Cardiac fibroblast (primary cell): Measurements from ENCODE around the gene CNIH1.
"Not testable (repeated sequence)": the region's sequence is repeated elsewhere in the genome, so short reads cannot be mapped to it uniquely, and the experiment has no call there.

Experiments used
- DNase-seq, 2 donors: peaks; one replicate each; pipeline versions ENCODE4 v3.0.0 to v3.0.0-alpha.2; 2010; ENCODE audit warnings: low read depth in 2 of 2
- H3K4me3 ChIP-seq, 2 donors: replicated peaks in 1 of 2; 1 replicate in 1 of 2; 2 replicates in 1 of 2; pipeline ENCODE4 v1.5.1; 2011; ENCODE audit warnings: low read depth in 2 of 2, low read length in 2 of 2, mild to moderate bottlenecking in 2 of 2, moderate library complexity in 1 of 2
- CTCF ChIP-seq: IDR thresholded peaks from one replicate; pipeline ENCODE4 v1.5.1; 2011; ENCODE audit warnings: low read depth, mild to moderate bottlenecking, low read length, inconsistent platforms

Gene CNIH1

GRCh38 chr14:54395716-54396115 lies 45.5 kb downstream of the CNIH1 start:
- no peak overlapping the region for H3K4me3 ChIP-seq
- DNase-seq = no peak
- no peak for TF ChIP-seq CTCF

GRCh38 chr14:54395284-54395683 lies 45.9 kb downstream of the CNIH1 start:
- DNase-seq = no peak
- TF ChIP-seq CTCF = no peak
- H3K4me3 ChIP-seq = no peak overlapping the region

GRCh38 chr14:54394596-54394995 lies 46.6 kb downstream of the CNIH1 start:
- H3K4me3 ChIP-seq = no peak overlapping the region
- no peak for TF ChIP-seq CTCF
- DNase-seq = no peak

GRCh38 chr14:54392986-54393884 lies 47.9 kb downstream of the CNIH1 start:
- H3K4me3 ChIP-seq, DNase-seq: not testable (repeated sequence)

- H3K4me3 ChIP-seq = no peak overlapping the region
- TF ChIP-seq CTCF = no peak
- DNase-seq = no peak
These were observed 48.9 kb downstream of the CNIH1 start for GRCh38 chr14:54392131-54392859.

GRCh38 chr14:54387328-54387727 lies 53.8 kb downstream of the CNIH1 start:
- no peak overlapping the region for H3K4me3 ChIP-seq
- no peak for DNase-seq
- TF ChIP-seq CTCF = no peak

GRCh38 chr14:54385556-54385955 lies 55.6 kb downstream of the CNIH1 start:
- no peak overlapping the region for H3K4me3 ChIP-seq
- DNase-seq = no peak
- no peak for TF ChIP-seq CTCF
